Neural cell (in vitro differentiated cells): Measurements from ENCODE around the gene ZNF513. TPM values are rescaled to one million over a fixed set of nuclear protein-coding genes. Genes with fewer than 3 reads are reported as not detected.
A peak's percentile ranks its signal among the peaks of the same experiment; 100 is the strongest.

Experiments used
- H2AFZ ChIP-seq: fragments of 200-600, 300-800 bp; sonication (generic), shearing (Covaris generic); 2 replicates; pipeline ENCODE4 v1.6.0; 2014; ENCODE audit warnings: low read depth, mild to moderate bottlenecking, antibody characterized with exemption, low read length, moderate library complexity
- H3F3A ChIP-seq: fragments of 200-600 bp; shearing (Covaris generic); 2 replicates; pipeline ENCODE4 v1.6.1; 2016; ENCODE audit warnings: mild to moderate bottlenecking, moderate library complexity, mixed read lengths, antibody characterized with exemption, low read length; ENCODE audit not compliant: insufficient read depth, poor library complexity, severe bottlenecking
- H3K27ac ChIP-seq: fragments of 200-600, 300-800 bp; sonication (generic), shearing (Covaris generic); 2 replicates; pipeline ENCODE4 v1.5.1; 2014; ENCODE audit warnings: mild to moderate bottlenecking, low read length, moderate library complexity
- H3K27me3 ChIP-seq: fragments of 300-800, 200-600 bp; sonication (generic), shearing (Covaris generic); 2 replicates; pipeline ENCODE4 v1.6.0; 2014; ENCODE audit warnings: mild to moderate bottlenecking, low read depth, low read length, moderate library complexity; ENCODE audit not compliant: insufficient read depth
- H3K36me3 ChIP-seq: fragments of 300-800, 200-600 bp; sonication (generic), shearing (Covaris generic); 2 replicates; pipeline ENCODE4 v1.5.1; 2014; ENCODE audit warnings: mild to moderate bottlenecking, antibody characterized with exemption, low read length, moderate library complexity; ENCODE audit not compliant: insufficient read depth
- H3K4me2 ChIP-seq: fragments of 300-800, 200-600 bp; sonication (generic), shearing (Covaris generic); 2 replicates; pipeline ENCODE4 v1.6.0; 2014; ENCODE audit warnings: mild to moderate bottlenecking, low read length
- H3K4me3 ChIP-seq: fragments of 300-800, 200-600 bp; sonication (generic), shearing (Covaris generic); 2 replicates; pipeline ENCODE4 v1.5.1; 2014; ENCODE audit warnings: mild to moderate bottlenecking, low read length, moderate library complexity
- H3K79me2 ChIP-seq: fragments of 200-600 bp; shearing (Covaris generic); replicated peaks from 2 replicates; pipeline ENCODE4 v1.6.0; 2014; ENCODE audit warnings: mild to moderate bottlenecking, low read length, moderate library complexity; ENCODE audit not compliant: insufficient read depth
- H3K9ac ChIP-seq: fragments of 300-800, 200-600 bp; sonication (generic), shearing (Covaris generic); 2 replicates; pipeline ENCODE4 v1.6.1; 2016; ENCODE audit warnings: mild to moderate bottlenecking, low read length, mixed read lengths
- H3K9me2 ChIP-seq: fragments of 200-600 bp; shearing (Covaris generic); 2 replicates; pipeline ENCODE4 v1.6.1; 2016; ENCODE audit warnings: mild to moderate bottlenecking, low read length, mixed read lengths; ENCODE audit not compliant: insufficient read depth
- H3K9me3 ChIP-seq: fragments of 200-600, 300-800 bp; sonication (generic), shearing (Covaris generic); 2 replicates; pipeline ENCODE4 v1.6.1; 2016; ENCODE audit warnings: mild to moderate bottlenecking, mixed run types, low read length, moderate library complexity, mixed read lengths
- H4K20me1 ChIP-seq: fragments of 200-600 bp; shearing (Covaris generic); 2 replicates; pipeline ENCODE4 v1.6.1; 2016; ENCODE audit warnings: mild to moderate bottlenecking, mixed run types; ENCODE audit not compliant: insufficient read depth
- CTCF ChIP-seq: fragments of 450-650 bp; IDR thresholded peaks from 2 replicates; pipeline ENCODE4 v1.5.1; 2014; ENCODE audit warnings: antibody characterized with exemption, mild to moderate bottlenecking, moderate library complexity; ENCODE audit not compliant: poor library complexity, severe bottlenecking
- EP300 ChIP-seq: fragments of 450-650 bp; conservative IDR thresholded peaks from 2 replicates; pipeline ENCODE4 v1.6.1; 2014; ENCODE audit warnings: antibody characterized with exemption, mild to moderate bottlenecking, moderate library complexity; ENCODE audit not compliant: poor library complexity, severe bottlenecking
- EZH2 ChIP-seq: fragments of 200-600, 300-800 bp; shearing (Covaris generic), sonication (generic); IDR thresholded peaks from 2 replicates; pipeline ENCODE4 v1.6.1; 2014; ENCODE audit warnings: antibody characterized with exemption, low read length, borderline replicate concordance, mild to moderate bottlenecking; ENCODE audit not compliant: insufficient read depth, poor library complexity, severe bottlenecking
- MXI1 ChIP-seq: fragments of 450-650 bp; conservative IDR thresholded peaks from 2 replicates; pipeline ENCODE4 v1.6.1; 2014; ENCODE audit warnings: antibody characterized with exemption, mild to moderate bottlenecking; ENCODE audit not compliant: poor library complexity, severe bottlenecking
- POLR2AphosphoS5 ChIP-seq: IDR thresholded peaks from 2 replicates; pipeline ENCODE4 v1.6.1; 2012
- RAD21 ChIP-seq: fragments of 450-650 bp; conservative IDR thresholded peaks from 2 replicates; pipeline ENCODE4 v1.6.1; 2014; ENCODE audit warnings: antibody characterized with exemption, mild to moderate bottlenecking, moderate library complexity
- REST ChIP-seq: IDR thresholded peaks from 2 replicates; pipeline ENCODE4 v1.6.1; 2012; ENCODE audit warnings: borderline replicate concordance
- SMC3 ChIP-seq: fragments of 450-650 bp; conservative IDR thresholded peaks from 2 replicates; pipeline ENCODE4 v1.6.1; 2014; ENCODE audit warnings: antibody characterized with exemption, mild to moderate bottlenecking, moderate library complexity; ENCODE audit not compliant: poor library complexity
- TAF1 ChIP-seq: IDR thresholded peaks from 2 replicates; pipeline ENCODE4 v1.6.1; 2012; ENCODE audit warnings: low read depth
- polyA minus RNA-seq: library from RNA; depleted of rRNA, polyadenylated mRNA; stranded (reverse); fragments of >200 nt; gene quantifications from 2 replicates; pipeline ENCODE4 v1.2.3, GENCODE V29; 2014
- polyA plus RNA-seq: library from polyadenylated mRNA; depleted of rRNA; stranded (reverse); fragments of >200 nt; gene quantifications from 2 replicates; pipeline ENCODE4 v1.2.3, GENCODE V29; 2014

Gene ZNF513
- polyA plus RNA-seq (40.5 and 46.8 TPM in 2 replicates), polyA minus RNA-seq (25.5 and 27.5 TPM in 2 replicates)

- Histone ChIP-seq H3K79me2 (peaks cover 12% of the 10 kb centered on the region), H3K4me2 (peak within 1 kb of the TSS; percentile 91), H4K20me1 (no peaks in the 10 kb centered on the region), H3K36me3 (no peaks in the 10 kb centered on the region), H3K9me2 (no peaks in the 10 kb centered on the region), H2AFZ (peak within 1 kb of the TSS; percentile 59), H3K9ac (peak within 1 kb of the TSS; percentile 84), H3K27me3 (no peaks in the 10 kb centered on the region), H3F3A (no peaks in the 10 kb centered on the region), H3K27ac (peak within 1 kb of the TSS; percentile 82), H3K4me3 (peak within 1 kb of the TSS; percentile 72), H3K9me3 (no peaks in the 10 kb centered on the region)
- TF ChIP-seq REST (no peak), MXI1 (peak; percentile 71), EZH2 (no peak), POLR2AphosphoS5 (peak; percentile 82), SMC3 (no peak), RAD21 (no peak), EP300 (peak; percentile 72), CTCF (peak; percentile 19), TAF1 (peak; percentile 58)
These were observed at the start of gene ZNF513 for GRCh38 chr2:27380626-27381545. Gene ZNF513 (minus strand): TSS chr2:27380734. CDS start chr2:27380526, 208 bp downstream.

- Histone ChIP-seq H3K9me2 (no peaks in the 10 kb centered on the region), H3K36me3 (no peaks in the 10 kb centered on the region), H4K20me1 (peaks cover 17% of the 10 kb centered on the region), H3K9ac (peak overlapping the region; percentile 95), H3F3A (no peaks in the 10 kb centered on the region), H2AFZ (peak overlapping the region; percentile 67), H3K79me2 (peaks cover 35% of the 10 kb centered on the region), H3K4me2 (peak overlapping the region; percentile 77), H3K4me3 (peak overlapping the region; percentile 94), H3K27ac (peak overlapping the region; percentile 98), H3K27me3 (no peaks in the 10 kb centered on the region), H3K9me3 (no peaks in the 10 kb centered on the region)
- TF ChIP-seq POLR2AphosphoS5: no peak
- no peak for TF ChIP-seq TAF1
- TF ChIP-seq EZH2: no peak
- TF ChIP-seq MXI1: peak; percentile 59
- no peak for TF ChIP-seq REST
- TF ChIP-seq RAD21: no peak
These were observed 48.5 kb upstream of the ZNF513 start for GRCh38 chr2:27428978-27429541.
